Uterus (tissue), 2 donors: Measurements from ENCODE around the gene LCN10.

Source experiments
- CTCF ChIP-seq, 4 experiments: fragments of 200-600 bp in 2 of 4; fragments of 450-650 bp in 2 of 4; sonication (generic) in 2 of 4; IDR thresholded peaks; one replicate each; pipeline ENCODE4 v1.5.1; 2016 to 2019; ENCODE audit warnings: antibody characterized with exemption in 4 of 4, mild to moderate bottlenecking in 2 of 4, moderate library complexity in 1 of 4
- POLR2A ChIP-seq, 2 donors: fragments of 450-650 bp; IDR thresholded peaks; one replicate each; pipeline ENCODE4 v1.6.1; 2016; ENCODE audit warnings: antibody characterized with exemption in 2 of 2, mild to moderate bottlenecking in 1 of 2, moderate library complexity in 1 of 2

- TF ChIP-seq CTCF (IDR thresholded peaks at IDR 0.05) (no peak), POLR2A (IDR thresholded peaks at IDR 0.05) (no peak)
Measured at GRCh38 chr9:136695955-136696354, 46.8 kb downstream of the LCN10 start.
